GM12872 (cell line): Measurements from ENCODE around the gene C10orf71.

ENCODE experiments used
- CTCF ChIP-seq: IDR thresholded peaks from 3 replicates; pipeline ENCODE4 v1.5.1; 2011; ENCODE audit warnings: low read depth, mild to moderate bottlenecking, low read length, moderate library complexity; ENCODE audit not compliant: insufficient read depth

C10orf71 gene

GRCh38 chr10:49356181-49356580 lies 57.2 kb downstream of the C10orf71 start:
- TF ChIP-seq CTCF: no peak

- no peak for TF ChIP-seq CTCF
Observed at GRCh38 chr10:49356944-49357343, 58.0 kb downstream of the C10orf71 start.

- TF ChIP-seq CTCF: no peak
Observed at GRCh38 chr10:49357910-49358309, 58.9 kb downstream of the C10orf71 start.

GRCh38 chr10:49359349-49360270 lies 60.6 kb downstream of the C10orf71 start:
- TF ChIP-seq CTCF: no peak

- no peak for TF ChIP-seq CTCF
Observed at GRCh38 chr10:49360271-49361177, 61.6 kb downstream of the C10orf71 start.

GRCh38 chr10:49361178-49361554 lies 62.2 kb downstream of the C10orf71 start:
- TF ChIP-seq CTCF: no peak

- TF ChIP-seq CTCF: no peak
Observed at GRCh38 chr10:49361735-49362568, 63.0 kb downstream of the C10orf71 start.
